Right lobe of liver (tissue), 4 donors: ENCODE results near the gene ZNF48.

ENCODE experiments used
- CTCF ChIP-seq, 4 donors: fragments of 200-600 bp in 3 of 4; fragments of 450-650 bp in 1 of 4; IDR thresholded peaks; one replicate each; pipeline versions ENCODE4 v1.5.1 to v1.8.0; 2016 to 2022; ENCODE audit warnings: antibody characterized with exemption in 4 of 4, mild to moderate bottlenecking in 2 of 4
- POLR2A ChIP-seq: fragments of 450-650 bp; IDR thresholded peaks from one replicate; pipeline ENCODE4 v1.6.1; 2017; ENCODE audit warnings: antibody characterized with exemption, mild to moderate bottlenecking
- donor health status: DM: no; HTN: no; CAD: no.
- donor health status: DM: no; HTN: no; CAD: no.
- donor health status: DM: no; HTN: yes; CAD: no.

DNA sequence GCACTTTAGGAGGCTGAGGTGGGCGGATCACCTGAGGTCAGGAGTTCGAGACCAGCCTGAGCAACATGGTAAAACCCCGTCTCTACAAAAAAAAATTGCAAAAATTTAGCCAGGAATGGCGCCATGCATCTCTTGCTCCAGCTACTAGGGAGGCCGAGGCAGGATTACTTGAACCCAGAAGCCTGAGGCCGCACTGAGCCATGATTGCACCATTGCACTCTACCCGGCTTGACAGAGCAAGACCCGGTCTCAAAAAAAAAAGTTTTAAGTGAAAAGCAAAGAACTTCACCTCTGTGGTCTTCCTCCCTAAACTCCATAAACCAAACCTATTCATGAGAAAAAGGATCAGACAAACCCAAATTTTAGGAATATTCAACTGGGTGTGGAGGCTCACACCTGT is 47.1 kb upstream of the ZNF48 start:
- no peak for TF ChIP-seq CTCF (IDR thresholded peaks at IDR 0.05)
- TF ChIP-seq POLR2A: no peak
